ENCODE results near the gene OR1N2.
A peak's percentile ranks its signal among the peaks of the same experiment; 100 is the strongest.
"Not testable (repeated sequence)": the region's sequence is repeated elsewhere in the genome, so short reads cannot be mapped to it uniquely, and the experiment has no call there.

Gene OR1N2, protein sequence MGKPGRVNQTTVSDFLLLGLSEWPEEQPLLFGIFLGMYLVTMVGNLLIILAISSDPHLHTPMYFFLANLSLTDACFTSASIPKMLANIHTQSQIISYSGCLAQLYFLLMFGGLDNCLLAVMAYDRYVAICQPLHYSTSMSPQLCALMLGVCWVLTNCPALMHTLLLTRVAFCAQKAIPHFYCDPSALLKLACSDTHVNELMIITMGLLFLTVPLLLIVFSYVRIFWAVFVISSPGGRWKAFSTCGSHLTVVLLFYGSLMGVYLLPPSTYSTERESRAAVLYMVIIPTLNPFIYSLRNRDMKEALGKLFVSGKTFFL

DNA sequence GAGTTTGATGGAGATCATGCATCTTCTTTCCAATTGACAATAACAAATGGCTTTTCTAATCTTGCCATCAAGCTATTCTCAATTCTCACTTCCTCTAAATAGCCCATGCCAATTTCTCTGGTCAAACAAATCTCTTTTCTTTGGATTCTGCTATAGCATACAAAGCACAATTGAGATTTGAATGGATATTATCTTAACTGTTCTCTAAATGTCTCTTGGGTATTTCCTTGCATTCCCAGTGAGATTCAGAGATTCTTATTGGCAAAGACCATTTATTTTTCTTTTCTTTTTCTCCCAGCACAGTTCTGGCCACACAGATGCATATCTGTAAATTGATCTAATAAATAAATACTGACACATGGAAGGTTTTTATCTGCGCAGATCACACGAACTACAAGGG is at the start of gene OR1N2:
Gene OR1N2, plus strand, starts transcription at position 301 of the 400 bp plus-strand sequence. CDS start 100 bp downstream, outside the sequence.
- Histone ChIP-seq H3K4me3 (ENCODE audit: low read length) (no peak within 1 kb of the TSS), H3K9ac (ENCODE audit: low read length) (no peak within 1 kb of the TSS)

GRCh38 chr9:122506964-122507363 is 45.9 kb upstream of the OR1N2 start:
- H3K9ac ChIP-seq (ENCODE audit: low read length), result no peak overlapping the region
- no peaks in the 10 kb centered on the region for H3K9me3 ChIP-seq (ENCODE audit: control insufficient read depth, low read length)
- H3K36me3 ChIP-seq (ENCODE audit: control insufficient read depth, insufficient read depth, low read length, severe bottlenecking), result no peaks in the 10 kb centered on the region
- no peaks in the 10 kb centered on the region for H3K4me1 ChIP-seq (ENCODE audit: control insufficient read depth, insufficient read depth, low read length)
- H3K4me3 ChIP-seq (ENCODE audit: low read length), result no peak overlapping the region
- DNase-seq (ENCODE audit: low read depth), result no peak
- no peaks in the 10 kb centered on the region for H3K27me3 ChIP-seq (replicated peaks; ENCODE audit: control insufficient read depth, insufficient read depth, low read length)

More for the DNA sequence above, at the start of gene OR1N2:
- Histone ChIP-seq H3K36me3 (ENCODE audit: control insufficient read depth, insufficient read depth, low read length, severe bottlenecking) (no peaks in the 10 kb centered on the region), H3K9me3 (ENCODE audit: control insufficient read depth, low read length) (no peaks in the 10 kb centered on the region), H3K4me1 (ENCODE audit: control insufficient read depth, insufficient read depth, low read length) (no peaks in the 10 kb centered on the region), H3K27me3 (replicated peaks; ENCODE audit: control insufficient read depth, insufficient read depth, low read length) (no peaks in the 10 kb centered on the region)
- no peak for DNase-seq (ENCODE audit: low read depth)

DNA sequence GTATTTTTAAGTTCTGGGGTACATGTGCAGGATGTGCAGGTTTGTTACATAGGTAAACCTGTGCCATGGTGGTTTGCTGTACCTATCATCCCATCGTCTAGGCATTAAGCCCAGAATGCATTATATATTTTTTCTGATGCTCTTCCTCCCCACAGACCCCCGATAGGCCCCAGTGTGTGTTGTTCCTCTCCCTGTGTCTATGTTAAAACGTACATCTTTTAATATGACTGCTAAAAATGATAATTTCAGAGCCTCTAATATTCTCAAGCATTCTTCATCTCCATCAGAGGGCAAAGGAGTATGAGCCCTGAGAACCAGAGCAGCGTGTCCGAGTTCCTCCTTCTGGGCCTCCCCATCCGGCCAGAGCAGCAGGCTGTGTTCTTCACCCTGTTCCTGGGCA is 42.4 kb upstream of the OR1N2 start, which contains the start of gene OR1J2:
Gene OR1J2, plus strand, starts transcription at position 301 of the 400 bp plus-strand sequence. Its CDS starts 0 bp downstream, at position 301.
- Histone ChIP-seq H3K9ac (ENCODE audit: low read length) (no peak within 1 kb of the TSS), H3K36me3 (ENCODE audit: control insufficient read depth, insufficient read depth, low read length, severe bottlenecking) (no peaks in the 10 kb centered on the region), H3K9me3 (ENCODE audit: control insufficient read depth, low read length) (no peaks in the 10 kb centered on the region), H3K4me1 (ENCODE audit: control insufficient read depth, insufficient read depth, low read length) (no peaks in the 10 kb centered on the region), H3K27me3 (replicated peaks; ENCODE audit: control insufficient read depth, insufficient read depth, low read length) (no peaks in the 10 kb centered on the region), H3K4me3 (ENCODE audit: low read length) (no peak within 1 kb of the TSS)
- DNase-seq (ENCODE audit: low read depth), result no peak

DNA sequence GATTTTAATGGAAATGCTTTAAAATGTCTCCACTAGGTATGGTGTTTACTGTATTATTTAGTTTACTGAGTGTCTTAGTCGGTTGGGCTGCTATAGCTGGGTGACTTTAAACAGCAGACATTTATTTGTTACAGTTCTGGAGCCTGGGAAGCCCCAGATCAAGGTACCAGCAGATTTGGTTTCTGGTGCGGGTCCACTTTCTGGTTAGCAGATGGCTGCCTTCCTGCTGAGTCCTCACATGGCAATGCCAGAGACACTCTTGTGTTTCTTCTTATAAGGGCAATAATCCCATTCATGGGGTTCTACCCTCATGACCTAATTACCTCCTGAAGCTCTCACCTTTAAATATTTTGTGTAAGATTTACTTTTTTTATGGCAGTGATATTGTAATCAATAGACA is 34.7 kb upstream of the OR1N2 start:
- Histone ChIP-seq H3K9ac (ENCODE audit: low read length) (no peak overlapping the region), H3K36me3 (ENCODE audit: control insufficient read depth, insufficient read depth, low read length, severe bottlenecking) (no peaks in the 10 kb centered on the region), H3K27me3 (replicated peaks; ENCODE audit: control insufficient read depth, insufficient read depth, low read length) (no peaks in the 10 kb centered on the region), H3K4me3 (ENCODE audit: low read length) (no peak overlapping the region), H3K9me3 (ENCODE audit: control insufficient read depth, low read length) (no peaks in the 10 kb centered on the region), H3K4me1 (ENCODE audit: control insufficient read depth, insufficient read depth, low read length) (no peaks in the 10 kb centered on the region)
- no peak for DNase-seq (ENCODE audit: low read depth)

DNA sequence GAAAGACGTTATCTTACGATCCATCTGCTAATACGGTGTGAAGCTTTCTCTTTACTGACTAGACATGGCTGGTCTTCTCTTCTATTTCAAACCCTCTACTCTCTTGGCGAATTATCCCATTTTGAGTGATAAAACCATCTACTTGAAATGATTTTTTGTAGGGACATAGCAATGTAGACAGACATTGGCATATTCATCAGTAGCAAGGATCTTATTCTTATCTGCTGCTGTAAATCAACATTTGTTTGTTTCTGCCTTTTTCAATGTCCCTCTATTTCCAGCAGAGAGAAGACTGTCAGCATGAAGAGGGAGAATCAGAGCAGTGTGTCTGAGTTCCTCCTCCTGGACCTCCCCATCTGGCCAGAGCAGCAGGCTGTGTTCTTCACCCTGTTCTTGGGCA is 34.1 kb upstream of the OR1N2 start, which contains the start of gene OR1J4:
Gene OR1J4, plus strand, starts transcription at position 301 of the 400 bp plus-strand sequence. Its CDS starts 0 bp downstream, at position 301.
- Histone ChIP-seq H3K9me3 (ENCODE audit: control insufficient read depth, low read length) (no peaks in the 10 kb centered on the region), H3K4me3 (ENCODE audit: low read length) (no peak within 1 kb of the TSS), H3K27me3 (replicated peaks; ENCODE audit: control insufficient read depth, insufficient read depth, low read length) (no peaks in the 10 kb centered on the region)

GRCh38 chr9:122519376-122519775 is 33.5 kb upstream of the OR1N2 start:
- Histone ChIP-seq H3K9me3 (ENCODE audit: control insufficient read depth, low read length) (no peaks in the 10 kb centered on the region), H3K36me3 (ENCODE audit: control insufficient read depth, insufficient read depth, low read length, severe bottlenecking) (no peaks in the 10 kb centered on the region), H3K9ac (ENCODE audit: low read length) (no peak overlapping the region), H3K4me1 (ENCODE audit: control insufficient read depth, insufficient read depth, low read length) (no peaks in the 10 kb centered on the region), H3K27me3 (replicated peaks; ENCODE audit: control insufficient read depth, insufficient read depth, low read length) (no peaks in the 10 kb centered on the region), H3K4me3 (ENCODE audit: low read length) (no peak overlapping the region)
- DNase-seq (ENCODE audit: low read depth), result no peak

More for the DNA sequence above, 34.1 kb upstream of the OR1N2 start, which contains the start of gene OR1J4:
- H3K9ac ChIP-seq (ENCODE audit: low read length), result no peak within 1 kb of the TSS
- H3K4me1 ChIP-seq (ENCODE audit: control insufficient read depth, insufficient read depth, low read length), result no peaks in the 10 kb centered on the region
- DNase-seq (ENCODE audit: low read depth), result no peak
- no peaks in the 10 kb centered on the region for H3K36me3 ChIP-seq (ENCODE audit: control insufficient read depth, insufficient read depth, low read length, severe bottlenecking)

DNA sequence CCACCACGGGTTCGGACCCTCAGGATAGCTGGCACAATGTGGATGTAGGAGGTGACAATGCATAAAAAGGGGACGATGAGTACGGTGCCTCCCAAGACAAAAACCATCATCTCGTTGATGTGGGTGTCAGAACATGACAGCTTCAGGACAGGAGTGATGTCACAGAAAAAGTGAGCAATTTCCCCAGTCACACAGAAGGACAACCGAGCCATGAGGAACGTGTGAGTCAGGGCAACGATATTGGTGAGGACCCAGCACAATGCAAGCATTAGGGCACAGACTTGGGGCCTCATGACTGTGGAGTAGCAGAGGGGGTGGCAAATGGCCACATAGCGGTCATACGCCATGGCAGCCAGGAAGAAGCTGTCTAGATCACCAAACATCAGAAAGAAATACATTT is 26.3 kb upstream of the OR1N2 start:
- Histone ChIP-seq H3K36me3 (ENCODE audit: control insufficient read depth, insufficient read depth, low read length, severe bottlenecking) (no peaks in the 10 kb centered on the region), H3K9ac (ENCODE audit: low read length) (no peak overlapping the region), H3K27me3 (replicated peaks; ENCODE audit: control insufficient read depth, insufficient read depth, low read length) (no peaks in the 10 kb centered on the region), H3K4me1 (ENCODE audit: control insufficient read depth, insufficient read depth, low read length) (no peaks in the 10 kb centered on the region), H3K9me3 (ENCODE audit: control insufficient read depth, low read length) (no peaks in the 10 kb centered on the region), H3K4me3 (ENCODE audit: low read length) (no peak overlapping the region)
- no peak for DNase-seq (ENCODE audit: low read depth)

DNA sequence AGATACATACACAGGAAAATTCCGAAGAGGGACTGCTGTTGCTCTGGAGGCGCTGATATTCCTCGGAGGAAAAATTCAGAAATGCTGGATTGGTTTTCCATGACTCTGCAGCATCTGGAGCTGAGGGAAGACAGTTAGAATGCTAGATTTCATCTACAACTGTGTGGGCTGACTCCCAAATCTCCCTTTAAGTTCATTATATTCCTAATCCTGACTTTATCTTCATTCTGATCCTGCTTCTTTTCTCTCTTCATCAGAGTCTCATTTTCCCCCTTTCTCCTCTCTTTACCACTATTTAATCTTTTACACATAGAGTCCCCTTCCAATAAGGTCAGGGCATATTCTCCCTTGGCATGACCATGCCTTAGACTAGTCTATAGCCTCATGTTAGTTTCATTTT is 25.7 kb upstream of the OR1N2 start, which contains the start of gene OR1N1:
Gene OR1N1, minus strand, starts transcription at position 101 of the 400 bp plus-strand sequence. Its CDS starts 0 bp downstream, at position 101.
- Histone ChIP-seq H3K9me3 (ENCODE audit: control insufficient read depth, low read length) (no peaks in the 10 kb centered on the region), H3K36me3 (ENCODE audit: control insufficient read depth, insufficient read depth, low read length, severe bottlenecking) (no peaks in the 10 kb centered on the region), H3K4me3 (ENCODE audit: low read length) (no peak within 1 kb of the TSS), H3K9ac (ENCODE audit: low read length) (no peak within 1 kb of the TSS), H3K4me1 (ENCODE audit: control insufficient read depth, insufficient read depth, low read length) (no peaks in the 10 kb centered on the region), H3K27me3 (replicated peaks; ENCODE audit: control insufficient read depth, insufficient read depth, low read length) (no peaks in the 10 kb centered on the region)
- no peak for DNase-seq (ENCODE audit: low read depth)

- H3K36me3 ChIP-seq (ENCODE audit: control insufficient read depth, insufficient read depth, low read length, severe bottlenecking); DNase-seq (ENCODE audit: low read depth); H3K4me3 ChIP-seq (ENCODE audit: low read length); H3K9me3 ChIP-seq (ENCODE audit: control insufficient read depth, low read length); H3K27me3 ChIP-seq (replicated peaks; ENCODE audit: control insufficient read depth, insufficient read depth, low read length); H3K4me1 ChIP-seq (ENCODE audit: control insufficient read depth, insufficient read depth, low read length); H3K9ac ChIP-seq (ENCODE audit: low read length): not testable (repeated sequence)
Observed at GRCh38 chr9:122531157-122531556, 21.8 kb upstream of the OR1N2 start.

DNA sequence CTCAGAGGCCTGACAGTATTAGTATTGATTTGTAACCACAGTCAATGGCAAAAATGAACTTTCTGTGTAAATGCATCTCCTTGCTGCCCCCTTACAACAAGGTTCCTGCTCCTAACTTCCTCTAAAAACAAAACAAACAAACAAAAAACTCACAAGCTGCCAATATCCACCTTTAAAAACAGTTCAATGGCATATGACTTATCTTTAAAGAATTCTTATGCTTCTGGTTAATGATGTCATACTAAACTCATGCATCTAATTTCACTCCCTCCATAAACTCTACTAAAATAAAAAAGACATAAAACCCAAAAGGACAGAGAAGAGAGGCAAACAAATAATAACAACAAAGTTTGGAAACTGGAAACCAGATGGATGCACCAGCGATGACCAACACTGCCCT is 16.8 kb upstream of the OR1N2 start:
- H3K9me3 ChIP-seq (ENCODE audit: control insufficient read depth, low read length), result peaks cover 5% of the 10 kb centered on the region
- no peaks in the 10 kb centered on the region for H3K4me1 ChIP-seq (ENCODE audit: control insufficient read depth, insufficient read depth, low read length)
- no peak overlapping the region for H3K9ac ChIP-seq (ENCODE audit: low read length)
- H3K4me3 ChIP-seq (ENCODE audit: low read length), result no peak overlapping the region
- DNase-seq (ENCODE audit: low read depth), result peak; percentile 1
- no peaks in the 10 kb centered on the region for H3K27me3 ChIP-seq (replicated peaks; ENCODE audit: control insufficient read depth, insufficient read depth, low read length)
- no peaks in the 10 kb centered on the region for H3K36me3 ChIP-seq (ENCODE audit: control insufficient read depth, insufficient read depth, low read length, severe bottlenecking)

DNA sequence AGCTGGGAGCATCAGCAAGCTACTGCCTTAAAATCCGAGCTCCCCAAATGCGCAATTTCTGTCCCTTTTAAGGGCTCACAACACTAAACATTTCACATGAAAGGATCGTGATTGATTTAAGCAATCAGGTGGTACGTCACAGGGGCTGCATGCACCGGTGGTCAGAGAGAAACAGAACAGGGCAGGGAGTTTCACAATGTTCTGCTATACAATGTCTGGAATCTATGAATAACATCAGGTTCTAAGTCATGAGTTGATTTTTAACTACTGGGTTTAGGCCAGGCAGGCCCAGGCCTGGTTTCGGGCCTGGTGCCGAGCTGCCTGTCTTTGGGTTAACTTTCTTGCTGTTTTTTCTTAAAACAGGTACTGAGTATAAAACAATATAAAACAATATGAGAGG is 15.8 kb upstream of the OR1N2 start:
- not testable (repeated sequence) for DNase-seq (ENCODE audit: low read depth); H3K9me3 ChIP-seq (ENCODE audit: control insufficient read depth, low read length); H3K4me3 ChIP-seq (ENCODE audit: low read length); H3K36me3 ChIP-seq (ENCODE audit: control insufficient read depth, insufficient read depth, low read length, severe bottlenecking); H3K27me3 ChIP-seq (replicated peaks; ENCODE audit: control insufficient read depth, insufficient read depth, low read length); H3K4me1 ChIP-seq (ENCODE audit: control insufficient read depth, insufficient read depth, low read length); H3K9ac ChIP-seq (ENCODE audit: low read length)
